Activated T-cell treated with anti-CD3 and anti-CD28 coated beads for 4 hours (primary cell): ENCODE data around the gene FETUB.
"Not testable (repeated sequence)": the region's sequence is repeated elsewhere in the genome, so short reads cannot be mapped to it uniquely, and the experiment has no call there.

Experiments
- DNase-seq: peaks from one replicate; pipeline ENCODE4 v3.0.0-alpha.2; 2020

FETUB gene

GRCh38 chr3:186680869-186681268 lies 40.7 kb downstream of the FETUB start:
- DNase-seq, result no peak

GRCh38 chr3:186682812-186683211 lies 42.6 kb downstream of the FETUB start:
- DNase-seq, result no peak

DNA sequence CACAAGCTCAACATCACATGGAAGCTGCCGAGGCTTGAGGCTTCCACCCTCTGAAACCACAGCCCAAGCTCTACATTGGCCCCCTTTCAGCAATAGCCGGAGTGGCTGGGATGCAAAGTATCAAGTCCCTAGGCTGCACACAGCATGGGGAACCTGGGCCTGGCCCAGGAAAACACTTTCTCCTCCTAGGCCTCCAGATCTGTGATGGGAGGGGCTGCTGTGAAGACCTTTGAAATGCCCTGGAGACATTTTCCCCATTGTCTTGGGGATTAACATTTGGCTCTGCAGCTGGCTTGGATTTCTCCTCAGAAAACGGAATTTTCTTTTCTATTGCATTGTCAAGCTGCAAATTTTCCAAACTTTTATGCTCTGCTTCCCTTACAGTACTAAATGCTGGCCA lies 43.8 kb downstream of the FETUB start:
- DNase-seq, result no peak

- not testable (repeated sequence) for DNase-seq
Measured at GRCh38 chr3:186686475-186686874, 46.3 kb downstream of the FETUB start.

- no peak for DNase-seq
Measured at GRCh38 chr3:186687120-186687651, 47.0 kb downstream of the FETUB start.

- DNase-seq, result not testable (repeated sequence)
Measured at GRCh38 chr3:186690304-186690703, 50.1 kb downstream of the FETUB start.

DNA sequence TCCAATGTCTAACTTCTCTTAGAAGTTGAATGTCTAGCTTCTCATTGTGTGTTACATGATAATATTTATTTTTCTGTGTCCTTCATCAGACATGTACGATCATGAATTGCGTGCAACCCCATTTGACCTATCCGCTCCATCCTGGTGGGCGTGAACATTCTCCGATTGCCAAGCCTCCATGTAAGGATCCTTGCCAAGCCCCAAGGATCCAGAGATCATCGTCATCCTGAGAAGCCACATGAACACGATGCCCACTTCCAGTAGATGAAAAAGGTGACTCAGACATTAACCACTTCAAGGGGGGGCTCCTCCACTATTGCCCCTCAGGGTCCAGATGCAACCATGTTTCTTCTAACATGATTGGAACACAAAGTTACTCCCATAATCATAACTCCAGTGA lies 51.5 kb downstream of the FETUB start:
- no peak for DNase-seq

DNA sequence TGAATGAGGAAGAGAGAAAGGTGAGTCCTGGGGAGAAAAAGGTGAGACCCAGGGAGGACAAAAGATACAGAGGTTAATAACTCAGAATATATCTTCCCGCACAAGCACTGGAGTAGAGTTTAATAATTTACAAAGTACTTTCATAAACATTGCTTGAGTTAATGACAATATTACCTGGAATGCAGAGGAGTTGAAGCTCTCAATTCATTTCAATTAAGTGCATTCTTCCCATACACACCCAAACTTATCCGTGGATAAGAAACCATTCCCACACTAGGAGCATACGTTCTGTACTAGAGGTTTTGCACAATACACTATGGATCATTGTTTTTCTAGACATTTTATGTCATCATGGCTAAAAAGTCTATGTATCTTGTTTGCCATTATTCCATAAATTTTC lies 53.6 kb downstream of the FETUB start:
- no peak for DNase-seq

- DNase-seq, result no peak
Measured at GRCh38 chr3:186694288-186695032, 54.3 kb downstream of the FETUB start.

DNA sequence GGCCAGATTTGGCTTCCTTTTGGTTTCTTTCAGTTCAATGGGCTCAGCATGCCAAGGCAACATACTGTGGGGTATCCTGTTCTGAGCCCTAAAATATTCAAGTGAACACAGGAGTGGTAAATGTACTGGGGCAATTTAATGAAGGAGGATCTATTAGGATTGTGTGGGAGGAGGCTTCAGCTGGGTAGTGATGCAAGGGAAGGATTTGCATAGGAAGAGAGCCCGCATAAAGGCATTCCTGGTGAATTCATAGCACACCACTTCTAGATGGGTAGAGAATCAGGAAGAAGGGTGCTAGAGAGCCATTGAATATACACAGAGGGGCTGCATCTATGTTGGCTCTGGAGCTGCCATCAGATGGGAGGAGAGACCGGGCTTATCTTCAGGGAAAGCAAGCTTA lies 56.3 kb downstream of the FETUB start:
- no peak for DNase-seq

DNA sequence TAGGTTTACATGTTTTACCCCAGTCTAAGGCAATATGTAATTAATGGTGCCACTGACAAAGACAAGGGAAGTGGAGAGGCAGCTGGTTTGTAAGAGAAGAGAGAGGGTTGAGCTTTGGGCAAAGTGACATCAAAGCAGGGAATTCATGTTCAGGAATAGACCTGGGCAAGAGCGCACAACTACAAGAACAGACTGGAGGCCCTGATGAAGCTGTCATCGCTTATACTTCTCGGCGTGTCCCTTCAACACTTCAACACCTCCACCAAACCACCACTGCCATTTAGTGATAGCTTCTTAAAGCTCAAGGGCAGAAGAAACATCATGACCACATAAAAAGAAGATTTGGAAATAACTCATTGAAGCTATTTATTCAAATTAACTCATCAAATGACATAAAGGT lies 57.3 kb downstream of the FETUB start:
- DNase-seq, result no peak

DNA sequence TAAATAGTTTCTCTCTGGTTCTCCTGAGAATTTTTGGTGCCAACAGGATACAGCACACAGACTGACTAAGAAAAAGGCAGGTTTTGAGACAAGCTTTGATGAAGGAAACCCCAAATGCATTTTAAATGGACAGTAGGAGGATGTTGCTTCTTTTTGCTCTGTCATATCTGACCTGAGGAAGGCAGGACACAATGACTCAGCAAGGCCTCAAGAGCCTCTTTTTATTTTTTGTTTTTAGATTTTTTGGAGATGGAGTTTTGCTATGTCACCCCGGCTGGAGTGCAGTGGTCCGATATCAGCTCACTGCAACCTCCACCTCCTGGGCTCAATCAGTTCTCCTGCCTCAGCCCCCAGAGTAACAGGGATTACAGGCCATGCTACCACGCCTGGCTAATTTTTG lies 60.1 kb downstream of the FETUB start:
- DNase-seq, result no peak

- DNase-seq, result not testable (repeated sequence)
Measured at GRCh38 chr3:186702451-186702850, 62.3 kb downstream of the FETUB start.
